ENCODE results near the gene FLT3. TPM values are rescaled to one million over a fixed set of nuclear protein-coding genes. Genes with fewer than 3 reads are reported as not detected.

The FLT3 gene
- total RNA-seq, 3 donors from 2014 or later, result 0.98 to 1.4 (median 1.3) TPM

DNA sequence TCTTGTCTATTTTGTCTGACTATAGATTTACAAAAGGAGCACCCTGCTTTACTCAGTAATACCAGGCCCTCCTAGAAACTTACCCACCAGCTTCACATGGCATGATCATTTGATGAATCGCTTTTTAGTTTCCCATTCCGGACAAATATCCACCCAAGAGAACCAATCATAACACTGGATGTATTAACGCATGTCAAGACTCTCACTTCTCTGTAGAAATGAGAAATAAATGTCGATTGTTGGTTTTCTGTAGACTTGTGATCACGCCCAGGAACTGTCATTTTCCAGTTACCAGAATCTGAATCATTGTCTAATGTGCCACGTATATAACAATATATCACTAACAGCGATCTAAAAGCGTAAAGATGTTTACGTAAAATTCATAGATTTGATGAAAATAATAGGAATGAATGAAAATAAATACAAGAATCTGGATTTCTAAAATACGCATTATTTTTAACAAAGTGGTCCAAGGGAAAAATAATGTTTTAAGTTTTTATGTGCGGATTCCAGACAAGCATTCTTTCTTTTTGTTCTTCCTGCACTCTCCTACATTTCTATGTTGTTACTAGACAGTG, 145.3 kb downstream of the FLT3 start:
- Histone ChIP-seq H3K4me1 (no peaks in the 10 kb centered on the region), H3K4me3 (peak overlapping the region in 1 of 3 donors; percentile 63), H3K27ac (no peak overlapping the region), H3K9me3 (no peaks in the 10 kb centered on the region), H3K36me3 (no peaks in the 10 kb centered on the region), H3K27me3 (peaks cover 3 to 75% of the 10 kb centered on the region in 2 donors)
- DNase-seq (ENCODE audit: low spot score in 2 of 2), result no peak
- TF ChIP-seq POLR2A (IDR thresholded peaks at IDR 0.05), result no peak
- TF ChIP-seq, protein P1, sequence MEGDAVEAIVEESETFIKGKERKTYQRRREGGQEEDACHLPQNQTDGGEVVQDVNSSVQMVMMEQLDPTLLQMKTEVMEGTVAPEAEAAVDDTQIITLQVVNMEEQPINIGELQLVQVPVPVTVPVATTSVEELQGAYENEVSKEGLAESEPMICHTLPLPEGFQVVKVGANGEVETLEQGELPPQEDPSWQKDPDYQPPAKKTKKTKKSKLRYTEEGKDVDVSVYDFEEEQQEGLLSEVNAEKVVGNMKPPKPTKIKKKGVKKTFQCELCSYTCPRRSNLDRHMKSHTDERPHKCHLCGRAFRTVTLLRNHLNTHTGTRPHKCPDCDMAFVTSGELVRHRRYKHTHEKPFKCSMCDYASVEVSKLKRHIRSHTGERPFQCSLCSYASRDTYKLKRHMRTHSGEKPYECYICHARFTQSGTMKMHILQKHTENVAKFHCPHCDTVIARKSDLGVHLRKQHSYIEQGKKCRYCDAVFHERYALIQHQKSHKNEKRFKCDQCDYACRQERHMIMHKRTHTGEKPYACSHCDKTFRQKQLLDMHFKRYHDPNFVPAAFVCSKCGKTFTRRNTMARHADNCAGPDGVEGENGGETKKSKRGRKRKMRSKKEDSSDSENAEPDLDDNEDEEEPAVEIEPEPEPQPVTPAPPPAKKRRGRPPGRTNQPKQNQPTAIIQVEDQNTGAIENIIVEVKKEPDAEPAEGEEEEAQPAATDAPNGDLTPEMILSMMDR (IDR thresholded peaks at IDR 0.05), result no peak
- no peak for TF ChIP-seq POLR2AphosphoS5 (IDR thresholded peaks at IDR 0.05)
- intact Hi-C loops (cut with DNase I; ENCODE audit: low total_unique reads), result no loop called here

- no peak for DNase-seq (ENCODE audit: low spot score in 2 of 2)
- Histone ChIP-seq H3K36me3 (no peaks in the 10 kb centered on the region), H3K4me1 (no peaks in the 10 kb centered on the region), H3K4me3 (peak overlapping the region; percentile 32 to 63 (median 48)), H3K27me3 (peaks cover 0 to 68% of the 10 kb centered on the region in 2 donors), H3K27ac (no peak overlapping the region), H3K9me3 (no peaks in the 10 kb centered on the region)
- intact Hi-C loops (cut with DNase I; ENCODE audit: low total_unique reads), result no loop called here
- TF ChIP-seq POLR2A (IDR thresholded peaks at IDR 0.05) (no peak), POLR2AphosphoS5 (IDR thresholded peaks at IDR 0.05) (no peak)
- TF ChIP-seq, protein P1 (IDR thresholded peaks at IDR 0.05), result no peak
These were observed 145.9 kb downstream of the FLT3 start for GRCh38 chr13:27954406-27954851.

GRCh38 chr13:27953676-27954405, 146.5 kb downstream of the FLT3 start:
- intact Hi-C loops (cut with DNase I; ENCODE audit: low total_unique reads), result no loop called here
- Histone ChIP-seq H3K4me1 (no peaks in the 10 kb centered on the region), H3K4me3 (peak overlapping the region; percentile 32 to 63 (median 48)), H3K9me3 (no peaks in the 10 kb centered on the region), H3K36me3 (no peaks in the 10 kb centered on the region), H3K27ac (no peak overlapping the region), H3K27me3 (peaks cover 0 to 62% of the 10 kb centered on the region in 2 donors)
- DNase-seq (ENCODE audit: low spot score in 2 of 2), result peak in 1 of 2 donors; percentile 22
- TF ChIP-seq, protein P1 (IDR thresholded peaks at IDR 0.05), result peak; percentile 36 to 79 (median 39)
- TF ChIP-seq POLR2A (IDR thresholded peaks at IDR 0.05), result no peak
- no peak for TF ChIP-seq POLR2AphosphoS5 (IDR thresholded peaks at IDR 0.05)

Other genes with a start within 250 kb of the FLT3 start
- gene PDX1, start 180.6 kb downstream of the FLT3 start, total RNA-seq, result not detected
- under 1 TPM in 1 of 3 donors, not detected in 2; 0.33 TPM for gene CDX2, start 131.3 kb downstream of the FLT3 start, total RNA-seq
- 1 to 10 TPM in 1 of 3 donors, under 1 TPM in 1, not detected in 1; 0.32 to 1.3 TPM for gene URAD, start 111.9 kb downstream of the FLT3 start, total RNA-seq
- gene PAN3, start 38.0 kb upstream of the FLT3 start, total RNA-seq, result 10 to 100 TPM; 39.0 to 75.2 (median 50.8) TPM